ACHN (cell line): ENCODE data around the gene NOXRED1.

Experiments used
- DNase-seq: peaks from one replicate; pipeline ENCODE4 v3.0.0-alpha.2; 2015
- in situ Hi-C: cut with HindIII; loops from 2 replicates; pipeline ENCODE4 v1.10.0; 2017; ENCODE audit warnings: low sequenced_read_pairs, low pct_ligation_motif_present, low pct_unique_long_range_greater_than_20kb

The NOXRED1 gene

GRCh38 chr14:77356899-77357298 lies 66.4 kb downstream of the NOXRED1 start:
- in situ Hi-C loops, result no loop called here
- DNase-seq, result no peak

DNA sequence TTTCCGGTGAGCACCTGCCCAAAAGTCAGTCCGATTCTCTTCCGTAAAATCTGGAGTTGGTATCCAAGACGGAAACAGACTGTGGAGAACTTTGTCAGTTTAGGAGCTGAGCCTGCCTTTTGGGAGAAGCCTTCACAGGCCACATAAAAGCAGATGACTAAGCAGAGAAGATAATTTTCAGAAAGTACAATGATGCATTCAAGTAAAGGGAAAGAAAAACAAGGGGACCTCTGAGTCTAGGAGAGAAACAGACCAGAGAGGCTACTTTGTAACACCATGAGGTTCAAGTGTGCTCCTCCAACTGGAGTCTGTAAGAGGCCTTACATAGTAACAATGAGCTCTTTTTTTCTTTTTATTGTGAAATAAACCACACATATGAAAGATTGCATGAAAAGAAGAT lies 67.5 kb downstream of the NOXRED1 start:
- in situ Hi-C loops, result no loop called here
- no peak for DNase-seq

GRCh38 chr14:77353469-77354141 lies 69.7 kb downstream of the NOXRED1 start:
- no peak for DNase-seq
- in situ Hi-C loops, result no loop called here

GRCh38 chr14:77347751-77348150 lies 75.6 kb downstream of the NOXRED1 start:
- DNase-seq, result no peak
- in situ Hi-C loops, result no loop called here

DNA sequence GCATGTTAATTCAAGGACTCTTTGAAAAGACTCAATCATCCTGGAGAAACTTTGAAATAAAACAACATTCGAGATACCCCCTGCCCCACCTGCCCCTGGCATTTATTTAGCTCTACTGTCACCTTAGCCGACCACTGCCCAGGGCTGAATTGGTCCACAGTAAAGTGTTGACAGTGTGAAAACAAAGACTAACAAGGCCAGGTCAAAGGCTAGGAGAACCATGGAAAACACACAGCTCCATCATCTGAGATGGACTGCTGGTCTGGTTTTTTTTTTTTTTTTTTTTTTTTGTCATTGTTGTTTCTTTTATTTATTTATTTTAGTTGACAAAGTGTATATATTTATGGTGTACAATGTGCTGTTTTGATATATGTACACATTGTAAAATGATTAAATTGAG lies 76.8 kb downstream of the NOXRED1 start:
- in situ Hi-C loops, result no loop called here
- no peak for DNase-seq

GRCh38 chr14:77344377-77344996 lies 78.8 kb downstream of the NOXRED1 start:
- in situ Hi-C loops, result no loop called here

More at GRCh38 chr14:77344377-77344996, 78.8 kb downstream of the NOXRED1 start:
- no peak for DNase-seq
